Uterus (tissue), 2 donors: ENCODE results near the gene NSL1.

Source experiments
- CTCF ChIP-seq, 4 experiments: fragments of 200-600 bp in 2 of 4; fragments of 450-650 bp in 2 of 4; sonication (generic) in 2 of 4; IDR thresholded peaks; one replicate each; pipeline ENCODE4 v1.5.1; 2016 to 2019; ENCODE audit warnings: antibody characterized with exemption in 4 of 4, mild to moderate bottlenecking in 2 of 4, moderate library complexity in 1 of 4
- POLR2A ChIP-seq, 2 donors: fragments of 450-650 bp; IDR thresholded peaks; one replicate each; pipeline ENCODE4 v1.6.1; 2016; ENCODE audit warnings: antibody characterized with exemption in 2 of 2, mild to moderate bottlenecking in 1 of 2, moderate library complexity in 1 of 2

- TF ChIP-seq CTCF (IDR thresholded peaks at IDR 0.05) (peak in 3 of 4 experiments; percentile 20 to 25 (median 23)), POLR2A (IDR thresholded peaks at IDR 0.05) (no peak)
These were observed 23.2 kb upstream of the NSL1 start for GRCh38 chr1:212814537-212815334.
